ENCODE data around the gene FAM229A. TPM values are rescaled to one million over a fixed set of nuclear protein-coding genes. Genes with fewer than 3 reads are reported as not detected.

FAM229A gene
- polyA plus RNA-seq, 2 of the 4 experiments (the other 2 are of a cell fraction), result 3.5 to 5.6 TPM

- Histone ChIP-seq H3K4me3 (no peak overlapping the region), H3K4me1 (peaks cover 23% of the 10 kb centered on the region), H3K27ac (no peak overlapping the region), H3K9me3 (no peaks in the 10 kb centered on the region), H3K4me2 (no peak overlapping the region)
- 78% methylated on average over 16 of the region's 16 CpGs for WGBS (ENCODE audit: missing lambda C conversion rate)
- no peak for FAIRE-seq
- TF ChIP-seq RNF2 (IDR thresholded peaks at IDR 0.05; ENCODE audit: borderline replicate concordance, low read depth), result no peak
- no peak for TF ChIP-seq HOXA7 (CRISPR knock-in tag; IDR thresholded peaks at IDR 0.05)
- TF ChIP-seq MAFK (IDR thresholded peaks at IDR 0.05; ENCODE audit: partially characterized antibody), result no peak
- no peak for TF ChIP-seq REST (IDR thresholded peaks at IDR 0.05)
- TF ChIP-seq ZSCAN20 (CRISPR knock-in tag; IDR thresholded peaks at IDR 0.05), result no peak
- TF ChIP-seq HDAC2 (IDR thresholded peaks at IDR 0.05), result no peak
- TF ChIP-seq RCOR1 (IDR thresholded peaks at IDR 0.05; ENCODE audit: low read depth, low read length), result no peak
- no peak for TF ChIP-seq POLR2A (IDR thresholded peaks at IDR 0.05; ENCODE audit: low read length)
- ChIA-PET CTCF (interaction anchor here (0.6 kb wide), 1 partner anchor 20 kb away, joined by 4 read pairs; no protein-coding TSS in a partner anchor), POLR2A (interaction anchor here (1.3 kb wide), 1 partner anchor 14 kb away, joined by 5 read pairs; no protein-coding TSS in a partner anchor)
- no peak for ATAC-seq
- no peak for DNase-seq (ENCODE audit: low read depth in 1 of 2, low spot score in 1 of 2)
Observed at GRCh38 chr1:32337855-32338636, 24.2 kb downstream of the FAM229A start.

GRCh38 chr1:32336963-32337675 is 25.2 kb downstream of the FAM229A start:
- FAIRE-seq (no peak), DNase-seq (ENCODE audit: low read depth in 1 of 2, low spot score in 1 of 2) (no peak), ATAC-seq (0 out of 6 replicates have a peak, but pooled peaks of 1 of the 2 experiments have one; percentile 2)
- H3K4me2 ChIP-seq, result no peak overlapping the region
- no peak overlapping the region for H3K4me3 ChIP-seq
- peaks cover 33% of the 10 kb centered on the region for H3K4me1 ChIP-seq
- WGBS (ENCODE audit: missing lambda C conversion rate), result 70% methylated on average over 5 of the region's 8 CpGs
- POLR2A ChIA-PET, result interaction anchor here (1.1 to 2.1 kb wide), 6 partner anchors 8 to 57 kb away, joined by 3 to 20 read pairs (median 6); partner anchors contain the start of gene BSDC1
- CTCF ChIA-PET, result interaction anchor here (0.6 to 1.7 kb wide), 2 partner anchors 21 to 121 kb away, joined by 4 to 5 read pairs; no protein-coding TSS in a partner anchor
- no peaks in the 10 kb centered on the region for H3K9me3 ChIP-seq
- no peak overlapping the region for H3K27ac ChIP-seq
- TF ChIP-seq CBX8 (IDR thresholded peaks at IDR 0.05) (no peak), HOXB13 (CRISPR knock-in tag; IDR thresholded peaks at IDR 0.05; ENCODE audit: low read depth) (no peak)

GRCh38 chr1:32336591-32336932 is 25.7 kb downstream of the FAM229A start:
- Histone ChIP-seq H3K4me2 (peak overlapping the region; percentile 96), H3K4me1 (peaks cover 33% of the 10 kb centered on the region), H3K9me3 (no peaks in the 10 kb centered on the region), H3K4me3 (peak overlapping the region; percentile 100; the same call in 2 of the 3 replicates), H3K27ac (peak overlapping the region in 1 of 2 experiments; percentile 96; a peak in 2 of 6 replicates)
- ChIA-PET POLR2A (interaction anchor here (0.6 to 2.1 kb wide), 17 partner anchors 9 to 222 kb away, joined by 3 to 20 read pairs (median 5); partner anchors contain the start of genes BSDC1, CCDC28B and HDAC1), CTCF (interaction anchor here (1.1 to 1.7 kb wide), 6 partner anchors 12 to 127 kb away, joined by 3 to 5 read pairs (median 4); no protein-coding TSS in a partner anchor)
- DNase-seq (ENCODE audit: low read depth in 1 of 2, low spot score in 1 of 2), result no peak
- no peak for ATAC-seq
- 50% methylated on average over 1 of the region's 15 CpGs for WGBS (ENCODE audit: missing lambda C conversion rate)
- no peak for TF ChIP-seq CBX2 (IDR thresholded peaks at IDR 0.05; ENCODE audit: borderline replicate concordance, low read depth)
- TF ChIP-seq PHF8 (IDR thresholded peaks at IDR 0.05; ENCODE audit: borderline replicate concordance, low read depth), result no peak
- TF ChIP-seq SREBF2 (IDR thresholded peaks at IDR 0.05), result no peak
- no peak for TF ChIP-seq MAFK (IDR thresholded peaks at IDR 0.05; ENCODE audit: partially characterized antibody)
- no peak for TF ChIP-seq HEYL (CRISPR knock-in tag; IDR thresholded peaks at IDR 0.05)
- no peak for TF ChIP-seq ZSCAN20 (CRISPR knock-in tag; IDR thresholded peaks at IDR 0.05)
- no peak for TF ChIP-seq POLR2AphosphoS2 (conservative IDR thresholded peaks at IDR 0.05; ENCODE audit: low read length)
- TF ChIP-seq MAZ (IDR thresholded peaks at IDR 0.05; ENCODE audit: borderline replicate concordance, low read depth, low read length), result no peak
- no peak for TF ChIP-seq CEBPB (IDR thresholded peaks at IDR 0.05)
- no peak for TF ChIP-seq E2F6 (IDR thresholded peaks at IDR 0.05; ENCODE audit: borderline replicate concordance, low read depth)
- no peak for TF ChIP-seq HES2 (IDR thresholded peaks at IDR 0.05)
- no peak for FAIRE-seq

All from A549 (cell line).